Activated naive CD8-positive, alpha-beta T cell treated with anti-CD3 and anti-CD28 coated beads, Interleukin-2, amount 50 U/mL, for 16 hours (primary cell): ENCODE measurements around the gene SLC17A7.
"Not testable (repeated sequence)": the region's sequence is repeated elsewhere in the genome, so short reads cannot be mapped to it uniquely, and the experiment has no call there.

Source experiments
- DNase-seq: peaks from one replicate; pipeline ENCODE4 v3.0.0-alpha.2; 2020; ENCODE audit warnings: low read depth, low spot score

The SLC17A7 gene

GRCh38 chr19:49444100-49444700 lies 2.9 kb upstream of the SLC17A7 start:
- not testable (repeated sequence) for DNase-seq

DNA sequence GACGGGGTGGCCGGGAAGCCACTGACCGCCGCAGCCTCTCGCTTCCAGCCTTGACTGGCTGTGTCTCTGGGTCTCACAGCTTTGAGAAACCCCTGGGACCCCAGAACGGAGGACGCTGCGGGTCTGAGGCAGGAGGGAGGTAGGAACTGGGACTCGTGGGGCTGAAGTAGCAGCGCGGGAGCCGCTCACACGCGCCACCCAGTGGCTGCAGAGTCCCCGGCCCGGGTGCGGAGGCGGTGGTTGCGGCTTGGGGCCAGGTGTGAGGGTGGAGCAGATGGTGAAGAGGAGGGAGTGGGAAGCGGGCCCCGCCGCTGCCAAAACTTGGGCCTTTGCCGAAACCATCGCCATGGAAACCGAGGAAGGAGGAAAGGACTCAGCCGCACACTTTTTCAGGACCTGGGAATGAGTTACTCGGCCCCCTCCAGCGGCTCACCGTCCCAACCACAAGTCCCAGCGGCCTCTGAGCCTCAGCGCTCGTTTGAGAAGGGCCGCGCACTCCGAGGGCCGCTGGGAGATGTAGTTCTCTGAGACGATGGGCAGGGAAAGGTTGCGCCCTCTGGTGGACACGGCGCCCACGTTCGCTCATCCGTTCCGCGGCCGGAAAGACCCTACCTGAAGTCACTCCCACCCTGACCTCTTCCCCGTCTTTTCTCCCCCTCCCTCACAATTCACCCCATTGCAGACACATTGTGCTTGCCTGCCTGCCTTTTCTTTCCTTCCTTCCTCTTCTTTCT lies 2.2 kb upstream of the SLC17A7 start:
- peak; percentile 89 for DNase-seq

DNA sequence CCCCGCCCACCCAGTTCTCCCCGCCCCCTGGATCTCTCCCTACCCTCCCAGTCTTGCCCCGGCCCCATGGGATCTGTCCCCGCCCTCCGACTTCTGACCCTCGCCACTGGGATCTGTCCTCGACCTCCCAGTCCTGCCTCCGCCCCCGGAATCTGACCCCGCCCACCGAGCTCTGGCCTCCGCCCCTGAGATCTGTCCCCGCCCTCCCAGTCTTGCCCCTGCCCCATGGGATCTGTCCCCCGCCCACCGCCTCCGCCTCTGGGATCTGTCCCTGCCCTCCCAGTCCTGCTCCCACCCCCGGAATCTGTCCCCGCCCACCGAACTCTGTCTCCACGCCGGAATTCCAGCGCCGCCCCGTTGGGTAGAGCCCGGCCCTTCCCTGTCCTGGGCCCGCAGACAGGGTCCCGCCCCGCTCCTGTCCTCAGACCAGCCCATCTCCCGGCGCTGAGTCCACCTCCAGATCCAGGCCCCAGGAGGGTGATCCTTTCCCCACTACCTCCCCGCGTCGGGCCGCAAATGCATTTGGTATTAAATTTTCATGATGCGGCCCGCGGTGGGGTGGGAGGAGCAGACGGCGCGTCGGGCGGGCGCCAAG lies 1.5 kb upstream of the SLC17A7 start:
- DNase-seq, result no peak

- DNase-seq, result no peak
Observed at GRCh38 chr19:49442354-49442753, 1.0 kb upstream of the SLC17A7 start.

GRCh38 chr19:49441960-49442350 lies 628 bp upstream of the SLC17A7 start:
- DNase-seq, result no peak

GRCh38 chr19:49440439-49441209 lies 703 bp downstream of the SLC17A7 start:
- no peak for DNase-seq

GRCh38 chr19:49439836-49440235 lies 1.5 kb downstream of the SLC17A7 start:
- DNase-seq, result no peak

- no peak for DNase-seq
Observed at GRCh38 chr19:49438261-49438660, 3.1 kb downstream of the SLC17A7 start.

DNA sequence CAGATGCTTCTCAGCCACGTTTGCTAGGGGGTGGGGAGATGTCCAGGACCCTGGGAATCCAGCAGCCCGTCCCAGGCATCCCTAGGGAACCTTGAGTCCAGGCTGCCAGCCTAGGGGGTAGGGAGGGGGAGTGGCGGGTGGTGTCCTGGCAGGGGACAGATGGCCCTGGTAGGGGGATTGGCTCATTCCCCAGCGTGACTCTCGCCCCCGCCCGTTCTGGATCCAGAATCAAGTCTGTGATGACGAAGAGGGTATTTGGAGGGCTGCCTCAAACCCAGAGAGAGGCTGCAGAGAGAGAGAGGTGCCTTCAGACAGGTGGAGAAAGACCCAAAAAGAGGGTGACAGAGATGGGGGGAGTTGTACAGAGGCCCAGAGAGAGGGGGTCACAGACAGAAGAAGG lies 4.1 kb downstream of the SLC17A7 start:
- no peak for DNase-seq

- DNase-seq, result no peak
Observed at GRCh38 chr19:49436381-49437017, 4.8 kb downstream of the SLC17A7 start.

GRCh38 chr19:49435670-49436069 lies 5.7 kb downstream of the SLC17A7 start:
- no peak for DNase-seq

GRCh38 chr19:49434907-49435583 lies 6.3 kb downstream of the SLC17A7 start:
- no peak for DNase-seq

GRCh38 chr19:49433240-49433901 lies 8.0 kb downstream of the SLC17A7 start:
- DNase-seq, result no peak

DNA sequence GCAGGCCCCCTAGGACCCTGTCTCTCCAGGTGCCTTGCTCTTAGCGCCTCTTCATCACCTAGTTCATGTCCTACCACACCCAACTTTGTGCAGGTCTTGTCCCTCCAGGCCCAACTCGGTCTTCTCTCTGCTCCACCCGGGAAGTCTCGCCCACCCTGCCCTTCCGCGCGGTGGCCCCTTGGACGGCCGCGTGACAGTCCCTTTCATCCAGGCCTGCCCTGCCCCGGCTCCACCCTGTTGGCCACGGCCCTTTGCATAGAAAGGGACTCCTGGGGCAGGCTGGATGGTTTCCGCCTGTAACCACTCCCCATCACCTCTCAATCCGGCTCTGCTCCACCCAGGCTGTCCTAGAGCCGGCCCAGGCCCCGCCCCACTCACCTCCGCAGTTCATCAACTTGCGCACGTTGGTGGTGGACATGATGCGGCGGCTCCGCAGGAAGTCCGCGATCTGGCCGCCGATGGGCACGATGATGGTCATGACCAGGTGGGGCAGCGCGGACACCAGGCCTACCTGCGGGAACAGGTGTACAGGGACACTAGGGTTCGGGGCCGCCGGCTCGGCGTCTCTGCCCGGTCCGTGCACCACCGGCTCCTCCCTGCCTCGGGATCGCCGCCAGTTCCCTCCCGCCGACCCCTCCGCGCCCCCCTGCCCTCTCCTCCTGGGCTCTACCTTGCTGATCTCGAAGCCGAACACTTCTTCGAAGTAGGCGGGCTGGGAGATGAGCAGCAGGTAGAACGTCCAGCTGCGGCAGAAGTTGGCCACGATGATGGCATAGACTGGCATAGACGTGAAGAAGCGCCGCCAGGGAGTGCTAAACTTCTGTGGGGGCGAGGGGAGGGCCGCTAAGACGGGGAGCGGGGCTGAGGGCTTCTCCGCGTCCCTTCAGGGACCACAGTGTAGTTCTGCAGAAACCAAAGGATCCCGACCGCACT lies 8.9 kb downstream of the SLC17A7 start:
- no peak for DNase-seq

DNA sequence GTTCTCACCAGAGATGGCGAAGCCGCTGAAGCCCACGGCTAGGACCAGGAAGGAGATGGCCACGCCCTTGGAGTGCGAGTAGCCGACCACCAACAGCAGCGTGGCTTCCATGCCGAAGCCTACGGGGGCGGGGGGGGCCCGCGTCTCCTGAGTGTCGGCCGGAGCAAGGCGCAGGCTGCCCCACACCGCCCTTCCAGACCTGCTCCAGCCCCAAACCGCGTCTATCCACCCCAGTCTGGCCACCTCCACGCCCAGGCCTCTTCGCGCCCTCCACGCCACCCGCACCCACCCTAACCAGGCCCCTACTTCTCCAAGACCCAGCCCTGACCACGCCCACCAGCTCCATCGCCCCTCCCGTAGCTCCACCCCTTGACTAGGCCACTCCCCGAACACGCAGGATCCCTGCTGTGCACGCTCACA lies 10.0 kb downstream of the SLC17A7 start:
- no peak for DNase-seq

GRCh38 chr19:49430678-49431329 lies 10.5 kb downstream of the SLC17A7 start:
- DNase-seq, result no peak

DNA sequence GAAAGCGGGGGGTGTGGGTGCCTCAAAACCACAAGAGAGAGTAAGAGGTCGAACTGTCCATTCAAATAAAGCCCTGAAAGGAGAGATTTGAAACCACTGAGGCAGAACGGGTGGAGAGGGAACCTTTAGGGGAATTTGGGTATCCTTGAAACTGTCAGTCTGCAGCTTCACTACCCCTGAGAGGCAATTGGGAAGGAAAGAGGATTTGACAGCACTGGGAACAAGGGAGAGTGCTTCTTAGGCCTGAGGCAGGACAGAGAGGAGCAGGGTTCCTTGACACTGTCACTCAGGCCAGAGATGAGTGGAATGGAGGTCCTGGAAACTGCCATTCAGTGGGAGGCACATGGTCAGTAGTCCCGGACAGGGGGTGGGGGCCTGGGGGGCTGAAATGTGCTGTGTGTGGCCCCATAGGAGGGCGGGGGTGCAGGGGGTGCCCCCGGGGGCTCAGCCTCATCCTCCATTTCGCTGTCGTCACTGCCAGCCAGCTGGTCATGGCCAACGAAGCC lies 11.1 kb downstream of the SLC17A7 start:
- DNase-seq, result no peak

DNA sequence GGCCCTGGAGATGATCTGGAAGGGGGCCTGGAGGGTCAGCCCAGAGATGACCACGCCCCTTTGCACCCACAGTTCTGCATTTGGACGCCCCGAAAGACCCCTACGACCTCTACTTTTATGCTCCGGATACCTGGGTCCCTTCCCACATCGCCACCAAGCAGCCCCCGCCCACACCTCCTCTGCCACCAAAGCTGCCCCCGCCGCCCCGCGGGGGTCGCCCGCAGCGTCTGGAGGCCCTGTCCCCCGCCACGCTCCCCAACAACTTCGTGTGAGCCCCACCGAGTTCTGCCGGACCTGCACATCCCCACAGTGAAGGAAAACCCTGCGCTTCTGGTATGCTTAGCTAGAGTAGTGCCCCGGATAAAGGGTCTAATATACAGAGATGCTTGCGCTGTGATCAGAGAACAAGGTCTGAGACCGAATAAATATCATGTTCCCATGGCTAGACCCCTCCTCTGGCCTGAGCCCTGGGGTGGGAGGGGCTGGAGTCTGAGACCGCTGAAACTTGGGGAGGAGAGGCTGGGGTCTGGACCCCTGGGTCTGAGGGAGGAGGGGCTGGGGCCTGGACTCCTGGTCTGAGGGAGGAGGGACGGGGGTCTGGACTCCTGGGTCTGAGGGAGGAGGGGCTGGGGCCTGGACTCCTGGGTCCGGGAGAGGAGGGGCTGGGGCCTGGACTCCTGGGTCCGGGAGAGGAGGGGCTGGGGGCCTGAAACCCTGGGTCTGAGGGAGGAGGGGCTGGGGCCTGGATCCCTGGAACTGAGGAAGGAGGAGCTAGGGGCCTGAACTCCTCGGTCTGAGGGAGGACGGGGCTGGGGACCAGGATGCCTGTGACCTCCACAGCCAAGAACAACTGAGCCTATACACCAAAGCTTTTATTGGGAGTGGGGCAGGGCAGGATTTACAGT lies 12.5 kb downstream of the SLC17A7 start:
- DNase-seq, result no peak
